HG03095 (cell line): ENCODE results near the gene UBL7.
"Not testable (repeated sequence)": the region's sequence is repeated elsewhere in the genome, so short reads cannot be mapped to it uniquely, and the experiment has no call there.

Experiments used
- ATAC-seq: cut with Tn5 transposase; IDR thresholded peaks from one replicate; pipeline ENCODE4 v1.9.1; 2021; ENCODE audit warnings: moderate library complexity; ENCODE audit not compliant: unreplicated experiment

UBL7 gene, protein sequence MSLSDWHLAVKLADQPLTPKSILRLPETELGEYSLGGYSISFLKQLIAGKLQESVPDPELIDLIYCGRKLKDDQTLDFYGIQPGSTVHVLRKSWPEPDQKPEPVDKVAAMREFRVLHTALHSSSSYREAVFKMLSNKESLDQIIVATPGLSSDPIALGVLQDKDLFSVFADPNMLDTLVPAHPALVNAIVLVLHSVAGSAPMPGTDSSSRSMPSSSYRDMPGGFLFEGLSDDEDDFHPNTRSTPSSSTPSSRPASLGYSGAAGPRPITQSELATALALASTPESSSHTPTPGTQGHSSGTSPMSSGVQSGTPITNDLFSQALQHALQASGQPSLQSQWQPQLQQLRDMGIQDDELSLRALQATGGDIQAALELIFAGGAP

GRCh38 chr15:74460871-74461846 lies at the start of gene UBL7:
TSS of gene UBL7 (minus strand) at chr15:74461160. CDS start at chr15:74458867, 2,293 bp downstream.
- ATAC-seq, result peak; percentile 64

DNA sequence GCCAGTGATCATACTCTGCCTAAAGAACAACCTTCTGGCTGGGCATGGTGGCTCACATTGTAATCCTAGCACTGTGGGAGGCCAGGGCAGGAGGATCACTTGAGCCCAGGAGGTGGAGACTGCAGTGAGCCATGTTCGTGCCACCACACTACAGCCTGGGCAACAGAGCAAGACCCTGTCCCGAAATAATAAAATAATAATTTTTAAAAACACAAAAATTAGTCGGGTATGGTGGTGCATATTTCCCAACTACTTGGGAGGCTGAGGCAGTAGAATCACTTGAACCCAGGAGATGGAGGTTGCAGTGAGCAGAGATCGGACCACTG lies 45.5 kb upstream of the UBL7 start:
- no peak for ATAC-seq

DNA sequence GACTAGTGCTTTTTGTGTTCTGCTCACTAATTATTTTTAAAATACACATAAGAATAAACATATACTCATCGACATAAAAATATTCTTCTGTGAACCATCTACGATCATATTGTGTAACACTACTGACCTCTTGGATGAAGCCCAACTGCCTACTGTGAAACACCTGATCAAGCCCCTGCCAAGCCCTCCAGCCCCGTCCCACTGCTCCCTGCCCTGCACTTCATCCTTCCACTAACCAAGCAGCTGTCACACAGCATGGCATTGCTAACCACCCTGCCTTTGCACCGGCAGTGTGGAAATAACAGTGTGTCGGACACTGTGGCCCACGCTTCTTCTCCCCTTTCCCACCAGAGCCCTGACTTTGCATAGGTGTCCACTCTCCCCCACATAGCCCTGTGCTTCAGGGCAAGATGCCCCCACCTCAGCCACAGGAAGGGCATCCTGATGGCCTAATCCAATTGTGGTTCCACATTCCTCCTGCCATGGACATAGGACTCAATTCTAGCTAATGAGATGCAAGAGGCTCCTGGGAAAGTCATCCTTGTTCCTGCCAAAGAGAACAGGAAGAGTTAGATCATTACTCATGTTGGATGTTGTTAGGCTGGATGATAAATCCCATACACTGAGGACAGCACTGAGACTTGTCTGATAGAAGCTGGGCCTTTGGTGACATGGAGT lies 45.0 kb upstream of the UBL7 start:
- ATAC-seq, result no peak

DNA sequence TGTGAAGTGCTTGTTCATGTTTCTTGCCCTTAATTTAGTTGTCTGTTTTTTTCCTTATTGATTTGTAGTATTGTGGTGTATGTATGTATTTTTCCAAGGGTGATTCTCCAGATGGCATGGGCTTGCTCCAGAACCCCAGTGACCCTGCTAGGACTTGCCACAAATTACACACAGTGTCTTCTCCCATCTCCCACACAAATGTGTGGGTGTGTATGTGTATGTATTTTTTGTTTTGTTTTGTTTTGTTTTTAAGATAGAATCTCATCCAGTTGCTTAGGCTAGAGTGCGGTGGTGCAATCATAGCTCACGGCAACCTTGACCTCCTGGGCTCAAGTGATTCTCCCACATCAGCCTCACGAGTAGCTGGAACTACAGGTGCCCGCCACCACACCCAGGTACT lies 43.9 kb upstream of the UBL7 start:
- no peak for ATAC-seq

- no peak for ATAC-seq
These were observed 43.5 kb upstream of the UBL7 start for GRCh38 chr15:74504418-74504817.

- no peak for ATAC-seq
These were observed 41.3 kb upstream of the UBL7 start for GRCh38 chr15:74502301-74502700.

DNA sequence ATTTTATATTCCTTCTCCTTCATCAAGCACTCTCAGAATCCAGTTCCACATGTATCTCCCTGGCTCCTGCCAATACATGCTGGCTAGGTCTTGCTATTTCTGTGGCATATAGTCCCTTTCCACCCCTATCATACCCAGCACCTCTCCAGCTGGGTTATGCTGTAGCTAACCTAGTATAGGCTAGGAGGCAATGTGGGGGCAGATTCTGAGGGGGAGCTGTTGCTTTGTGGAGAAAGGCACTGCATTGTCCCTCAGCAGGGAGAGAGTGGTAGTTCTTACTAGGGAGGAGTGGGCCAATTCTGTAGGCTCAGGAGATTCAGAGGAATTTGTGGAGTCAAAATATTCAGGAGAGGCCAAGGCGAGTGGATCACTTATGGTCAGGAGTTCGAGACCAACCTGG lies 39.4 kb upstream of the UBL7 start:
- no peak for ATAC-seq

- no peak for ATAC-seq
These were observed 38.4 kb upstream of the UBL7 start for GRCh38 chr15:74499366-74499765.

DNA sequence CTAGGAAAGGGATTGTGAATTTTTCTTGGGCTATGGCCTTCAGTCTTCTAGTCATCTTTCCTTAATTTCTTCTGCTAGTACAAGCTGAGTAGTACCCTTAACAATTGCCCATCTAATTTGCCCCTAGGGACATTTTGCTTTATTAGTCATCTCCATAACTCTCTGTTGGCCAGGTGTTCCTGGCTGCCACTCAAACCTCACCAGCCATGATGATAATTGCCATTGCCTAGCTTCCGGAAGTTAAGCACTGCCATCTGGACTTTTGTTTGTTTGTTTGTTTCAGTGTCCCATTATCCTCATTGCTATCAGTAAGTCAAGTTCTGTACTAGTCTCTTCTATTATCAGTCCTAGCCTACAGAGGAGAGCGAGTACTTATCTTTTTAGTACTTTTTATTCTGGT lies 36.6 kb upstream of the UBL7 start:
- ATAC-seq, result no peak

DNA sequence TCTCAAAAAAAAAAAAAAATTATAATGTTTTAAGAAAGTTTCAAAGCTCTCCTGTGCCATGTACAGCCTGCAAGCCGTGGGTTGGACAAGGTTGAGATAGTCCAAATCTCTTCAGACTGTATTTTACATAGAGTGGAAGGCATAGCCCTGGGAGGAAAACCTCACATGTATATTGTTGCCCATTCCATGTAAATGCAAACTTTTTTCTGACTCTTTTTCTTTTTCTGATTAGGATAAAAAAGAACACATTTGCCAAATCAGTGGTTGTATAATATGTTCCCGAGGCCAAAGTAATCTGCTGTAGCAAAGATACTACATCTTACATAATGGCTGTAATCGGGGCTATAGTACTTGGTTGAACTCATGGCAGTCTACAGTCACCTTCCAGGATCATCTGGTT lies 35.7 kb upstream of the UBL7 start:
- no peak for ATAC-seq

- ATAC-seq, result no peak
These were observed 29.4 kb upstream of the UBL7 start for GRCh38 chr15:74490339-74490689.

DNA sequence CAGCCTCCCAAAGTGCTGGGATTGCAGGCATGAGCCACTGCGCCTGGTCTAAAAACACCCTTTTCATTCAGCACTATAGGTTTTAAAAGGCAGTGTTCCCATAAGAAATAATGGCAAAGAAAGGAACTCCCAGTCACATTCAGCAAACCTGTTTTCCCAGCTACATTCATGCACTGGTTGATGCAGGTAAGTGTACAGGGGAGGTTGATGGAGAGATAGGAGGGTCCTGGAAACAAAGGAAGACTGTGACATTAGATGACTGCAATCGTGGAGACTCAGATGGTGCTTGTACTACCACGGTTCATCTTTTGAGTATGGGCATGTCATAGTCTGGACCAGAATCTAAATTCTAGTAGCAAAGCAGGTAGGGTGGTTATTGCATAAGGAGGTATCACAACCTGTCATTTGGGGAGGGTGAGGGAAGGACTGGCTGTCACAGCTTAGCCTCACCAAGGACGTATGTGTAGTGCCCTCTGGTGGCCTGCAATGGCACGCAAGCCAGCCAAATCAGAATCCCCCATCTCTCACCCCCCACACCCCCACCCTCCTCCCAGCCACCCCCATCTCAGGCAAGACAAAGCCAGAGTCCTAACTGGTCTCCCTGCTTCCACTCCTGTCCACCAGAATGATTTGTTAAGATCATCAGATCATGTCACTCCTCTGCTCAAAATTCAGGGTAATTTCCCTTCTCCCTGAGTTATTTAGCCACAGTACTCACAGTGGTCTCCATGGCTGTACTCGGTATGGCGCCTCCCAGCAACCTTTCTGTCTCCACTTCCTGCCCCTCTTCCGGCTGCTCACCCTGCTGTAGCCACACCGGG lies 28.8 kb upstream of the UBL7 start:
- ATAC-seq, result no peak

- ATAC-seq, result no peak
These were observed 27.8 kb upstream of the UBL7 start for GRCh38 chr15:74488776-74489175.

DNA sequence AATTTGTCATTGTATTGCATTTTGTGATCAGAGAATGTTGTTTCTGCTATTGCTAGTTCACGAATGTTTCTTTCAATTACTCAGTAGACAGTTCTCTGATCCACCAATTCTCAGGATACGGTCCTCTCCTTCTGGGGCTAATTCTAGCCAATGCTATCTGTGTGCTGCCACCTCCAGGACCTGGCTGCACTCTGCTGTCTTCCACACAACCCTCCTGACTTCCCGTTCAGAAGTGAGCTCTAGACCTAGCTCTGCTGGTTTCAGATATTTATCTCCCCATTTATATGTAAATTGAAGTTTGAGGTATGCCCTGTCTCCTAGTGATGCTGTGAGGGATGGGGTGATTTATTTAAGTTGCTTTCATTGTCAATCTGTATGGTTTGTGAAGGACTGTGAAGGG lies 21.7 kb upstream of the UBL7 start:
- ATAC-seq, result no peak

DNA sequence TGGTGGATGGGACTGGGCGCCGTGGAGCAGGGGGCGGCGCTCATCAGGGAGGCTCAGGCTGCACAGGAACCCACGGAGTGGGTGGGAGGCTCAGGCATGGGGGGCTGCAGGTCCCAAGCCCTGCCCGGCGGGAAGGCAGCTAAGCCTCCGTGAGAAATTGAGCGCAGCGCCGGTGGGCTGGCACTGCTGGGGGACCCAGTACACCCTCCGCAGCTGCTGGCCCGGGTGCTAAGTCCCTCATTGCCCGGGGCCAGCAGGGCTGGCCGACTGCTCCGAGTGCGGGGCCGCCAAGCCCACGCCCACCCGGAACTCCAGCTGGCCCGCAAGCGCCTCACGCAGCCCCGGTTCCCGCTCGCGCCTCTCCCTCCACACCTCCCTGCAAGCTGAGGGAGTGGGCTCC lies 19.4 kb upstream of the UBL7 start:
- ATAC-seq, result not testable (repeated sequence)

- not testable (repeated sequence) for ATAC-seq
These were observed 10.7 kb upstream of the UBL7 start for GRCh38 chr15:74471621-74472020.

GRCh38 chr15:74470631-74471395 lies 9.9 kb upstream of the UBL7 start:
- ATAC-seq, result no peak

GRCh38 chr15:74468341-74469032 lies 7.5 kb upstream of the UBL7 start:
- no peak for ATAC-seq

GRCh38 chr15:74466570-74466969 lies 5.6 kb upstream of the UBL7 start:
- no peak for ATAC-seq
